WI38 (cell line): ENCODE results near the gene AHCYL2.

Experiments
- H3K4me3 ChIP-seq: 2 replicates; pipeline ENCODE4 v1.5.1; 2011; ENCODE audit warnings: low read depth, mild to moderate bottlenecking, control low read depth, low read length
- CTCF ChIP-seq: IDR thresholded peaks from 2 replicates; pipeline ENCODE4 v1.5.1; 2012; ENCODE audit warnings: low read depth, mild to moderate bottlenecking, control low read depth, low read length

AHCYL2 gene

GRCh38 chr7:129370812-129371211 lies 146.0 kb downstream of the AHCYL2 start:
- H3K4me3 ChIP-seq = no peak overlapping the region

GRCh38 chr7:129371487-129371886 lies 146.7 kb downstream of the AHCYL2 start:
- no peak for TF ChIP-seq CTCF

More at GRCh38 chr7:129370812-129371211, 146.0 kb downstream of the AHCYL2 start:
- TF ChIP-seq CTCF = no peak

GRCh38 chr7:129373651-129374428 lies 149.0 kb downstream of the AHCYL2 start:
- no peak overlapping the region for H3K4me3 ChIP-seq
- no peak for TF ChIP-seq CTCF

More at GRCh38 chr7:129371487-129371886, 146.7 kb downstream of the AHCYL2 start:
- no peak overlapping the region for H3K4me3 ChIP-seq

- no peak for TF ChIP-seq CTCF
- no peak overlapping the region for H3K4me3 ChIP-seq
Observed at GRCh38 chr7:129375141-129375938, 150.5 kb downstream of the AHCYL2 start.

GRCh38 chr7:129376076-129376777 lies 151.4 kb downstream of the AHCYL2 start:
- no peak overlapping the region for H3K4me3 ChIP-seq
- TF ChIP-seq CTCF = peak; percentile 57

- H3K4me3 ChIP-seq = no peak overlapping the region
Observed at GRCh38 chr7:129376778-129377700, 152.2 kb downstream of the AHCYL2 start.

More at GRCh38 chr7:129376778-129377700, 152.2 kb downstream of the AHCYL2 start:
- TF ChIP-seq CTCF = no peak
